GM12878 (cell line): Measurements from ENCODE around the gene HIRA. TPM values are rescaled to one million over a fixed set of nuclear protein-coding genes. Genes with fewer than 3 reads are reported as not detected.

Source experiments
- BHLHE40 ChIP-seq, 2 experiments: fragments of 450-650 bp in 1 of 2; IDR thresholded peaks; 2 replicates each; pipeline ENCODE4 v1.6.1; 2011 to 2017; ENCODE audit warnings: low read depth in 2 of 2, borderline replicate concordance in 1 of 2, improper control_type of control experiment in 1 of 2, low read length in 1 of 2, mild to moderate bottlenecking in 1 of 2
- BRCA1 ChIP-seq: IDR thresholded peaks from 2 replicates; pipeline ENCODE4 v1.6.1; 2011; ENCODE audit warnings: low read depth, low read length, improper control_type of control experiment
- CBX3 ChIP-seq: fragments of 200-600 bp; sonication (generic); IDR thresholded peaks from 2 replicates; pipeline ENCODE4 v1.6.1; 2016; ENCODE audit warnings: low read depth, borderline replicate concordance
- CUX1 ChIP-seq: IDR thresholded peaks from 2 replicates; pipeline ENCODE4 v1.6.1; 2012; ENCODE audit warnings: improper control_type of control experiment, low read depth, low read length; ENCODE audit not compliant: insufficient replicate concordance
- ETV6 ChIP-seq, 2 experiments: fragments of 450-650 bp in 1 of 2; IDR thresholded peaks in 1 of 2; conservative IDR thresholded peaks in 1 of 2; 2 replicates each; pipeline ENCODE4 v1.6.1; 2014; ENCODE audit warnings: antibody characterized with exemption in 1 of 2, borderline replicate concordance in 1 of 2, low read depth in 1 of 2, mild to moderate bottlenecking in 1 of 2, moderate library complexity in 1 of 2
- GATAD2B ChIP-seq: fragments of 450-650 bp; conservative IDR thresholded peaks from 2 replicates; pipeline ENCODE4 v1.6.1; 2017; ENCODE audit warnings: low read depth, mild to moderate bottlenecking, moderate library complexity
- HSF1 ChIP-seq: fragments of 150-350 bp; IDR thresholded peaks from 2 replicates; pipeline ENCODE4 v1.6.1; 2014; ENCODE audit warnings: mild to moderate bottlenecking, low read depth, low read length
- IKZF2 ChIP-seq, 2 experiments: fragments of 450-650 bp; IDR thresholded peaks; 2 replicates each; pipeline ENCODE4 v1.6.1; 2017; ENCODE audit warnings: mild to moderate bottlenecking in 2 of 2, moderate library complexity in 2 of 2
- MEF2A ChIP-seq: IDR thresholded peaks from 2 replicates; pipeline ENCODE4 v1.6.1; 2011; ENCODE audit warnings: low read depth, mild to moderate bottlenecking, low read length, moderate library complexity; ENCODE audit not compliant: insufficient read depth
- MEF2B ChIP-seq: fragments of 450-650 bp; IDR thresholded peaks from 2 replicates; pipeline ENCODE4 v1.6.1; 2018; ENCODE audit warnings: mild to moderate bottlenecking, moderate library complexity; ENCODE audit not compliant: partially characterized antibody, poor library complexity, severe bottlenecking
- MTA3 ChIP-seq: IDR thresholded peaks from 2 replicates; pipeline ENCODE4 v1.6.1; 2012; ENCODE audit warnings: low read length, inconsistent platforms, borderline replicate concordance
- MXI1 ChIP-seq: fragments of 150-350 bp; IDR thresholded peaks from 2 replicates; pipeline ENCODE4 v1.6.1; 2011; ENCODE audit warnings: low read depth, mild to moderate bottlenecking, inconsistent platforms, low read length, improper control_type of control experiment
- NR2C1 ChIP-seq: fragments of 450-650 bp; IDR thresholded peaks from 2 replicates; pipeline ENCODE4 v1.6.1; 2017; ENCODE audit warnings: antibody characterized with exemption, mild to moderate bottlenecking, moderate library complexity
- POU2F2 ChIP-seq: IDR thresholded peaks from 3 replicates; pipeline ENCODE4 v1.6.1; 2011; ENCODE audit warnings: low read depth, mild to moderate bottlenecking, low read length, borderline replicate concordance
- RB1 ChIP-seq: fragments of 450-650 bp; formaldehyde crosslinking; IDR thresholded peaks from 2 replicates; pipeline ENCODE4 v1.6.1; 2017; ENCODE audit warnings: mild to moderate bottlenecking, borderline replicate concordance
- RCOR1 ChIP-seq: conservative IDR thresholded peaks from 2 replicates; pipeline ENCODE4 v1.6.1; 2012; ENCODE audit warnings: low read depth, low read length, improper control_type of control experiment
- RELA ChIP-seq: fragments of 450-650 bp; IDR thresholded peaks from 2 replicates; pipeline ENCODE4 v1.8.0; 2014; ENCODE audit warnings: borderline replicate concordance; ENCODE audit not compliant: partially characterized antibody
- SKIL ChIP-seq: fragments of 450-650 bp; IDR thresholded peaks from 2 replicates; pipeline ENCODE4 v1.6.1; 2017; ENCODE audit warnings: mild to moderate bottlenecking, low read depth, inconsistent platforms; ENCODE audit not compliant: poor library complexity, severe bottlenecking
- SREBF2 ChIP-seq: IDR thresholded peaks from 2 replicates; pipeline ENCODE4 v1.6.1; 2012; ENCODE audit warnings: mild to moderate bottlenecking, low read length
- TCF3 ChIP-seq: IDR thresholded peaks from 2 replicates; pipeline ENCODE4 v1.6.1; 2012; ENCODE audit warnings: low read depth, mild to moderate bottlenecking, low read length, borderline replicate concordance; ENCODE audit not compliant: insufficient read depth
- ZNF207 ChIP-seq: fragments of 450-650 bp; IDR thresholded peaks from 2 replicates; pipeline ENCODE4 v1.6.1; 2014; ENCODE audit warnings: antibody characterized with exemption, mild to moderate bottlenecking, borderline replicate concordance
- polyA plus RNA-seq, 11 experiments: library from polyadenylated mRNA; depleted of rRNA in 4 of 11; unstranded in 6 of 11; stranded (reverse) in 5 of 11; fragments of >200 nt; fragmentation: Nextera tagmentation in 4 of 11; fragmentation: Illumina TruSeq in 1 of 11; extraction: Ambion mirVana in 4 of 11; extraction: Trizol in 1 of 11; gene quantifications; 1 replicate in 1 of 11; 2 replicates in 10 of 11; pipeline versions ENCODE4 v1.2.1 to v1.2.3, GENCODE V29; 2011 to 2016; ENCODE audit warnings: inconsistent platforms in 2 of 11, missing spikeins in 2 of 11, low read depth in 1 of 11
- total RNA-seq, 4 experiments: library from RNA; depleted of rRNA in 3 of 4; stranded (reverse); fragments of >200 nt in 3 of 4; fragmentation: Illumina TruSeq in 1 of 4; extraction: Trizol in 1 of 4; gene quantifications; 2 replicates each; pipeline versions ENCODE4 v1.2.1 to v1.2.3, GENCODE V29; 2013 to 2021

Gene HIRA
- total and polyA plus RNA-seq, 10 of the 15 experiments (the other 5 are each of a cell fraction or from before 2014, with no cell fraction given), result 0.34 to 32.7 (median 14.5) TPM

- TF ChIP-seq CUX1 (no peak), NR2C1 (peak; percentile 55), MXI1 (0 out of 2 replicates have a peak, but pooled peaks have one; percentile 30), IKZF2 (IDR thresholded peaks at IDR 0.05) (no peak), ZNF207 (peak; percentile 72; the same call in 1 of the 2 replicates), RCOR1 (no peak), SREBF2 (no peak), SKIL (no peak), MEF2A (no peak), RELA (peak; percentile 46), CBX3 (no peak), GATAD2B (peak; percentile 48; the same call in 1 of the 2 replicates), POU2F2 (peak; percentile 82; the same call in 2 of the 3 replicates), BHLHE40 (IDR thresholded peaks at IDR 0.05; ENCODE audit: borderline replicate concordance in 1 of 2, low read depth in 2 of 2, low read length in 1 of 2) (peak in 1 of 2 experiments; percentile 49; a peak in 2 of 4 replicates), TCF3 (peak; percentile 62; the same call in 1 of the 2 replicates), RB1 (peak; percentile 73; the same call in 1 of the 2 replicates), MEF2B (no peak), BRCA1 (no peak), HSF1 (0 out of 2 replicates have a peak, but pooled peaks have one; percentile 20), ETV6 (conservative IDR thresholded peaks at IDR 0.05 in 1 of 2, IDR thresholded peaks at IDR 0.05 in 1 of 2; ENCODE audit: borderline replicate concordance in 1 of 2, low read depth in 1 of 2) (no peak), MTA3 (no peak)
Observed at GRCh38 chr22:19431649-19432132, at the start of gene HIRA (continued).
